Sigmoid colon (tissue), 4 donors: ENCODE measurements around the gene MRAP2.

ENCODE experiments used
- CTCF ChIP-seq, 4 experiments: fragments of 450-650 bp in 3 of 4; fragments of 200-600 bp in 1 of 4; IDR thresholded peaks; one replicate each; pipeline ENCODE4 v1.5.1; 2016 to 2019; ENCODE audit warnings: antibody characterized with exemption in 4 of 4, mild to moderate bottlenecking in 3 of 4, moderate library complexity in 2 of 4
- EP300 ChIP-seq, 4 donors: sonication (generic); formaldehyde crosslinking; IDR thresholded peaks; one replicate each; pipeline ENCODE4 v1.6.1; 2017; ENCODE audit warnings: antibody characterized with exemption in 4 of 4
- POLR2A ChIP-seq, 2 donors: fragments of 450-650 bp; IDR thresholded peaks; one replicate each; pipeline ENCODE4 v1.6.1; 2016; ENCODE audit warnings: antibody characterized with exemption in 2 of 2, mild to moderate bottlenecking in 2 of 2, moderate library complexity in 2 of 2

DNA sequence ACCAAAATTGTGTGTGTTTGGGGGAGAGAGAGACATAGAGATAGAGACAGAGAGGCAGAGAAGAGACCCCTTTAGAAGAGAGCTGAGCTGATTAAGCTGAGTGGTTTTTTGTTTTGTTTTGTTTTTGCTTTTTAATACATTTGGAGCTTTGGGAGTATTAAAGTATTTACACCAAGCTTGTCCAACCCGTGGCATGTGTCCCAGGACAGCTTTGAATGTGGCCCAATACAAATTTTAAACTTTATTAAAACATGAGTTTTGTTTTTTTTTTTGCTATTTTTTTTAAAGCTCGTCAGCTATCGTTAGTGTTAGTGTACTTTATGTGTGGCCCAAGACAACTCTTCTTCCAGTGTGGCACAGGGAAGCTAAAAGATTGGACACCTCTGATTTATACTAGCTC, 56.0 kb downstream of the MRAP2 start:
- no peak for TF ChIP-seq POLR2A (IDR thresholded peaks at IDR 0.05)
- no peak for TF ChIP-seq CTCF (IDR thresholded peaks at IDR 0.05)
- TF ChIP-seq EP300 (IDR thresholded peaks at IDR 0.05) = no peak
